ENCODE results near the gene CCM2. TPM values are rescaled to one million over a fixed set of nuclear protein-coding genes. Genes with fewer than 3 reads are reported as not detected.

CCM2 gene
- total and polyA plus RNA-seq, 2 of the 8 experiments (the other 6 are each of a cell fraction or from before 2014, with no cell fraction given): 31.6 to 41.2 TPM

- Histone ChIP-seq H3K27me3 (replicated peaks in 1 of 4; ENCODE audit: control insufficient read depth in 3 of 4, extremely low read depth in 1 of 4, insufficient read depth in 3 of 4, low read length in 3 of 4) (no peaks in the 10 kb centered on the region), H3K9me3 (ENCODE audit: insufficient read depth in 2 of 2, low read depth in 1 of 2, low read length in 1 of 2) (no peaks in the 10 kb centered on the region), H2AK5ac (ENCODE audit: low read depth, low read length) (no peak overlapping the region), H3K4me3 (ENCODE audit: extremely low read depth in 1 of 4, insufficient read depth in 2 of 4, low read depth in 3 of 4, low read length in 4 of 4) (no peak overlapping the region), H2BK15ac (ENCODE audit: low read length) (no peak overlapping the region), H3K56ac (replicated peaks; ENCODE audit: insufficient read length, low read depth, low read length) (no peak overlapping the region), H3K23me2 (ENCODE audit: low read depth, low read length) (no peaks in the 10 kb centered on the region), H3K27ac (ENCODE audit: low read depth, low read length) (no peak overlapping the region), H4K5ac (ENCODE audit: insufficient read length, low read depth, low read length) (no peak overlapping the region), H2BK5ac (ENCODE audit: low read depth, low read length) (no peak overlapping the region), H2AFZ (ENCODE audit: low read length) (no peak overlapping the region), H3K79me1 (ENCODE audit: low read depth, low read length) (no peaks in the 10 kb centered on the region), H4K20me1 (replicated peaks in 1 of 2; ENCODE audit: control insufficient read depth in 1 of 2, insufficient read depth in 2 of 2, low read length in 2 of 2) (no peaks in the 10 kb centered on the region), H3K79me2 (ENCODE audit: control insufficient read depth in 1 of 2, insufficient read depth in 2 of 2, low read length in 2 of 2) (no peaks in the 10 kb centered on the region), H3K23ac (ENCODE audit: insufficient read length) (no peak overlapping the region), H2BK12ac (ENCODE audit: low read depth, low read length) (peak overlapping the region; percentile 39; the same call in 1 of the 2 replicates), H3K4me2 (ENCODE audit: insufficient read depth in 1 of 2, low read depth in 2 of 2, low read length in 2 of 2) (no peak overlapping the region), H2BK120ac (replicated peaks; ENCODE audit: low read depth, low read length) (no peak overlapping the region), H4K8ac (ENCODE audit: extremely low read depth, insufficient read depth, low read length) (no peak overlapping the region; the same call in 1 of the 2 replicates), H3K18ac (ENCODE audit: extremely low read depth, low read length) (no peak overlapping the region; the same call in 1 of the 2 replicates), H3K9ac (replicated peaks in 1 of 4; ENCODE audit: extremely low read depth in 1 of 4, low read depth in 3 of 4, low read length in 3 of 4) (no peak overlapping the region), H3K14ac (ENCODE audit: insufficient read length) (no peak overlapping the region), H3K36me3 (ENCODE audit: control insufficient read depth in 2 of 4, insufficient read depth in 4 of 4, low read length in 3 of 4) (no peaks in the 10 kb centered on the region), H3K4ac (replicated peaks; ENCODE audit: insufficient read length, low read depth, low read length) (peak overlapping the region; percentile 29), H4K91ac (replicated peaks; ENCODE audit: insufficient read length, low read length) (peak overlapping the region; percentile 47), H2BK20ac (ENCODE audit: low read length) (no peak overlapping the region), H3K4me1 (replicated peaks in 1 of 4; ENCODE audit: control insufficient read depth in 3 of 4, insufficient read depth in 4 of 4, low read length in 3 of 4) (peaks cover 0 to 13% (median 10%) of the 10 kb centered on the region in 4 experiments; a peak in 6 of 7 replicates)
- 92% methylated on average over 11 of the region's 11 CpGs; no CpG with 5 or more reads in 1 of the 2 experiments for WGBS, 2 experiments (ENCODE audit: extremely low coverage in 1 of 2, insufficient coverage in 1 of 2, insufficient read length in 1 of 2, insufficient replicate concordance in 2 of 2, low coverage in 1 of 2, low lambda C conversion rate in 2 of 2, missing lambda C conversion rate in 1 of 2)
- CTCF ChIA-PET (ENCODE audit: partially characterized antibody): interaction anchor here (0.6 to 5.5 kb wide), 5 partner anchors 8 to 357 kb away, joined by 3 to 39 read pairs (median 4); no protein-coding TSS in a partner anchor
- no peak for FAIRE-seq
- no peak for DNase-seq (ENCODE audit: low read depth in 1 of 2, low spot score in 2 of 2)
- POLR2A ChIA-PET (ENCODE audit: partially characterized antibody): interaction anchor here (1.5 to 6.5 kb wide), 2 partner anchors 11 to 14 kb away, joined by 4 to 43 read pairs; partner anchors contain the start of gene TBRG4
- TF ChIP-seq CREB1 (IDR thresholded peaks at IDR 0.05) (no peak), TAF7 (optimal IDR thresholded peaks at IDR 0.05; ENCODE audit: borderline replicate concordance, low read depth, low read length) (no peak), USF2 (IDR thresholded peaks at IDR 0.05; ENCODE audit: low read length) (no peak), E2F6 (IDR thresholded peaks at IDR 0.05) (no peak), KDM1A (IDR thresholded peaks at IDR 0.05; ENCODE audit: borderline replicate concordance, low read length) (no peak)
These were observed 125.3 kb downstream of the CCM2 start for GRCh38 chr7:45125193-45125904.

Data from H1 (cell line).